ENCODE results near the gene CFAP157.
A peak's percentile ranks its signal among the peaks of the same experiment; 100 is the strongest.

CFAP157 gene

DNA sequence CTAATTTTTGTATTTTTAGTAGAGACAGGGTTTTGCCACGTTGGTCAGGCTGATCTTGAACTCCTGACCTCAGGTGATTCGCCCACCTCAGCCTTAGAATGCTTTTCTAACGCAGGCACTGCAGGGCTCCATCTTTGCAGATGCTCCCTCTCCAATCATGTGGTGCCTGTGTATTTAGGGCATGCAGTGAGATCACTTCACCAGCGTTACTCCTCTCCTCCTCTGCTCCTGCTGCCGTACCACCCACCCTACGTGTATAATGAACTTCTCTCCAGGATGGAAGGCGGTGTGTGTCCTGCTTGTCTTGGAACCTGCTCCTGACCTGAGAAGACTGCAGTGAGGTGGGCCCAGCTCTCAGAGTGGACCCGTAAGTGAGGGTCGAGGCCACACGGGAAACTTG lies 13.6 kb upstream of the CFAP157 start:
- no peak for DNase-seq (ENCODE audit: low spot score)

GRCh38 chr9:127693697-127694096 lies 13.1 kb upstream of the CFAP157 start:
- no peak for DNase-seq (ENCODE audit: low spot score)

DNA sequence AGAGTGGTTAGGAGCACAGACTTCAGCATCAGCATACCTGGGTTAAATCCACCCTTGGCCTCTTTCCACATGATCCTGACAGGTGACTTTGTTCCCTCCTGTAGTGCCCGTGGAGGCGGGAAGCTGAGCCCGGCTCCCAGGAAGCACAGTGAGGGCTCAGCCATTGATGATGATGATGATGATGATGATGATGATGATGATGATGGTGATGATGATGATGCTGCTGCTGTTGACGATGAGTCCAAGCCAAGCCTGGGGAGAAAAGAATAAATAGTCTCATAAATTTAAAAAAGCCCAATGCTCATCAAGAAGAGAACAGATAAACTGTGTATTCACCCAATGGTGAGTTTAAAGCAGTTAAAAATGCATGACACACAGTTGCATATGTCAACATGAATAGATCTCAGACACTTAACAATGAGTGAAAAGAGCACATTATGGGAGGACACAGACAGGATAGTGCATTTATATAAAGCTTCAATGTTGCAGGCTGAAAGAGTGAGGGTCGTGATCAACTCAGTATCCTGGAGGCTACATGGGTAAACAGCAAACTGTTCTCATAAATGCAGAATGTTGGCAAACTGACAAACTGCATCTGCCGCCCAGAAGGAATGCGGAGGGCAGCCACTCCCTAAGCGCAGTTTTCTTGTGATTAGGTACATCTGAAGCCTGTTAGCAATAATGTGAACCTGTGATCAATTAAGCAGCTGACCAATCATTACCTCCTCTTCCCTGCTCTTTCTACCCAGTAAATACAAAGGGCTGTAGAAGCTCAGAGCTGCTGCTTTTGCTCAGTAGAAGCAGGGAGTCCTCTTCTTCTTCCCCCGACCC lies 11.7 kb upstream of the CFAP157 start:
- DNase-seq (ENCODE audit: low spot score) = no peak

DNA sequence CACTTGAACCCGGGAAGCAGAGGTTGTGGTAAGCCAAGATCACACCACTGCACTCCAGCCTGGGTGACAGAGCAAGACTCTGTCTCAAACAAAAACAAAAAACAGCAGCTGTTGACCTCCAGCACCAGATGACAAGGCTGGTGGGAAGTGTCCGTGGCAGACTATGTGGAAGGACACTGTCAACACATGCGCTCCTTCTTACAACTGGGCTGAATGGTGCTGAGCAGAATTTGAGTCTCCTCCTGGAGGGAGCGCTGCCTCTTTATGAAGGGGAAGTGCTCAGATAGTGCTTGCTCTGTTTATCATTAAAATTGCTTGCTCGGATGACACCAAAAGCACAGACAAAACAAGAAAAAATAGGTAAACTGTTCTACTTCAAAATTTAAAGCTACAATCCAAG lies 9.2 kb upstream of the CFAP157 start:
- DNase-seq (ENCODE audit: low spot score) = no peak

DNA sequence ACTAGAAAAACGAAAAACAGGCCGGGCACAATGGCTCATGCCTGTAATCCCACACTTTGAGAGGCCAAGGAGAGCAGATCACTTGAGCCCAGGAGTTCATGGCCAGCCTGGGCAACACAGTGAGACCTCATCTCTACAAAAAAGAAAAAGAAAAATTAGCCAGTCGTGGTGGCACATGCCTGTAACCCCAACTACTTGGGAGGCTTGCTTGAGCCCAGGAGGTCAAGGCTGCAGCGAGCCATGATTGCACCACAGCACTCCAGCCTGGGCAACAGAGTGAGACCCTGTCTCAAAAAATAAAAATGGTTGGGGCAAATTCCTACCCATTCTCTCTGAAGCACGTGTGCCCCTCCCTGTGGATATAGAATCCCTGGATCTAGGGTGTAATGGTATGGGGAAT lies 8.4 kb upstream of the CFAP157 start:
- DNase-seq (ENCODE audit: low spot score) = no peak

- peak; percentile 98 for DNase-seq (ENCODE audit: low spot score)
Measured at GRCh38 chr9:127698985-127699670, 7.7 kb upstream of the CFAP157 start.

- DNase-seq (ENCODE audit: low spot score) = no peak
Measured at GRCh38 chr9:127700140-127700539, 6.6 kb upstream of the CFAP157 start.

DNA sequence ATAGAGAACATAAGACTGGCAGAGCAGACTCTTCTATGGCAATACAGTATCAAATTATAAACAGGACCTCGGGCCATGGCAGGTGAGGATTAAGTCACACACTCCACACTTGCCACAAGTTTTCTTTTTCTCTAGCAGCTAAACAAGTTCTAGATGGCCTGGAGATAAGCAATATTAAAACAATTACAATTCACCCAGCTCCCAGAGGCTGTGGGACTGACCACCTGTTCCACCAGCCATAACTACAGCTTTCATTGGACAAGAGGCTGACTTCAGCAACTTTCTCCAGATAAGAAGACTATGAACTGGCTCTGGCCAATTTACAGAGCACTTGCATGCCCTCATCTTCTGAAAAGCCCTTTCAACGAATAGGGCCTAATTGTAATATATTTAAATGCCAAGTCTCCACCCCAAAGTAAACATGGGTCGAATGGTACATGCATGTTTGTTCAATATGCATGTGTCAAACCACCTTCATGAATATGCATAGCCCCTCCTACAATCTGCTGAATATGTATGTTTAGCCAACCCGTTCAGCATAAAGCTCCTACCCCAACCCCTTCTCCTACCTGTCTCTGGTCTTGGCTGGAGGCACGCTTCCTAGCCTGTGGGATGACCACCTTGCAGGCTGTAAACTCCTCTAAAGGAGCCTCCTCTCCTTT lies 6.1 kb upstream of the CFAP157 start:
- no peak for DNase-seq (ENCODE audit: low spot score)

DNA sequence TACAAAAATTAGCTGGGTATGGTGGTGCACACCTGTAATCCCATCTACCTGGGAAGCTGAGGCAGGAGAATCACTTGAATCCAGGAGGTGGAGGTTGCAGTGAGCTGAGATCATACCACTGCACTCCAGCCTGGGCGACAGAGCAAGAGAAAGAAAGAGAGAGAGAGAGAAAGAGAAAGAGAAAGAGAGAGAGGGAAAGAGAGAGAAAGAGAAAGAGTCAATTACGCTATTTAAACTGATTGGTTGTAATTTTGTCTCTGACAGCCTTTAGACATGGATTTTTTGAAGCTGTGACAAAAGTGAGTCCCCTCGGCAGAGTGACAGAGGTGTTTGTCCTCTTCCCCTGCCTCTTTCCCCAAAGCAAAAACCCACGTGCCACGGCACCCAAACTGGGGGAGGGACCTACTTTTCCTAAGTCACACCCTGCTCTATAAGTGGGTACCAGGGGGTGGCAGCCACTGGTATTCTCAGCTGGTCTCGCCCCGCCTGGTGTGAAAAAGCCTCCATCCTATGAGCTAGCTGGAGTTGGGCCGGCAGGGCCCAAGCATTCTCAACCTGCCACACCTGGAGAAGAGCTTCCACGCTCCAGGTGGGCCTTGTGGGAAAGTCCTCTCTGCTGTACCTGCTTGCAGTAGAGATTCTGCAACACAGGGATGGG lies 3.4 kb upstream of the CFAP157 start:
- DNase-seq (ENCODE audit: low spot score) = no peak

DNA sequence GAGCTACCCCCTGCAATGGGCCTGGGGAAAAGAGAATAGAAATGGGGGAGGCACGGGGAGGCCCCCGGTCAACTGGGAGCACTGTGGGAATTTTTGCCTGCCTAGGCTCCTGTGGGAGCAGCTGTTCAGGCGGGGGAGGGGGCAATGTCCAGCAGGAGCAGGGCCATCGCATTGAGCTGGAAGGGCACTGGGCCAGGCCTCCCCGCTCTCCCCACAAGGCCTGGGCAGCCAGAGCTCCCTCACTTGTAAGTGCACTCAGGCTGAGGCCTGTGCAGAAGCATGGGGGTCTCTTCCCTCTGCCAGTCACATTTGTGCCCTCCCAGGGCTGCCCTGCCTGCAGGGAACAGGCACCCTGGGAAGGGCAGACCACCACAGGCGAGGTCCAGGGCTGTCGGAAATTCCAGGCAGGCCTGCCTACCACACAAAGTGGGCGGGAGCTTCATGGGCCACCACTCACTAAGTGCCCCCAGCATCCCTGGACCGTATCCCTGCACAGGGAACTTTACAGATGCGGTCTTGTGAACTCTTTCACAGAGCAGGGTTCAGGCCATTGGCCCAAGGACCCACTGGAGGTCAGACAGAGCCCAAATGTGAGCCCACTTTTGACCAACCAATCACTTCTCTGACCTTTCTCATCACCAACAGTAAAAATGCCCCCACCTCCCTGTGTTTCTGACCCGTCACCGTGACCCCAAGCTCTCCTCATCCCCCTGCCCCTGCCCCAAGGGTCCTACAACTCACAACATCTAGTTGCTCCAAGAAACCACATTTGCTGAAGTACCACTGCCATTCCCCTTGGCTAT lies 1.0 kb upstream of the CFAP157 start:
- DNase-seq (ENCODE audit: low spot score) = no peak

GRCh38 chr9:127707766-127708165 lies 978 bp downstream of the CFAP157 start:
- DNase-seq (ENCODE audit: low spot score) = no peak

DNA sequence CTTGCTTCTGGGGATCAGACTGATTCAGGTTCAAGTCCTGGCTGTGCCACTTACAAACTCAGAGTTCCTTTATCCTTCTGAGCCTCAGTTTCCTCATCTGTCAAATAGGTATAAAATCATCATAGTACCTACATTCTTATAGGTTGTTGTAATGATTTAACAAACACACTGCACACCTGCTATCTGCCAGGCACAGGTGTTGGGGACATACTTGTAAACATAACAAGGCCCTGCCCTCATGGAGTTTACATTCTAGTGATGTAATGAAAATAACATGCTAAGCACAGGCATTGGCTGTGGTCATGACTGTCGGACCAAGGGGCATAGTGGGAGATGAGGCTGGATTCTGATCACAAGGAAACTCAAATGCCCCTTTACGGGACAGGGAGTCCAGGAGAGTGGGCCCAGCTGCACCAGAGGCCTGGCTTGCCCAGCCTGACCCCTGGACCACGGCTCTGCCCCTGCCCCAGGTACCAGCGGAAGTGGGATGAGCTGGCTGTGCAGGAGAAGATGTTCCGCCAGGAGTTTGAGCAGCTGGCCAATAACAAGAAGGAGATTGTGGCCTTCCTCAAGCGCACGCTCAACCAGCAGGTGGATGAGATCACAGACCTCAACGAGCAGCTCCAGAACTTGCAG lies 2.3 kb downstream of the CFAP157 start:
- DNase-seq (ENCODE audit: low spot score) = no peak

- DNase-seq (ENCODE audit: low spot score) = no peak
Measured at GRCh38 chr9:127710204-127710783, 3.5 kb downstream of the CFAP157 start.

- no peak for DNase-seq (ENCODE audit: low spot score)
Measured at GRCh38 chr9:127711226-127711701, 4.5 kb downstream of the CFAP157 start.

DNA sequence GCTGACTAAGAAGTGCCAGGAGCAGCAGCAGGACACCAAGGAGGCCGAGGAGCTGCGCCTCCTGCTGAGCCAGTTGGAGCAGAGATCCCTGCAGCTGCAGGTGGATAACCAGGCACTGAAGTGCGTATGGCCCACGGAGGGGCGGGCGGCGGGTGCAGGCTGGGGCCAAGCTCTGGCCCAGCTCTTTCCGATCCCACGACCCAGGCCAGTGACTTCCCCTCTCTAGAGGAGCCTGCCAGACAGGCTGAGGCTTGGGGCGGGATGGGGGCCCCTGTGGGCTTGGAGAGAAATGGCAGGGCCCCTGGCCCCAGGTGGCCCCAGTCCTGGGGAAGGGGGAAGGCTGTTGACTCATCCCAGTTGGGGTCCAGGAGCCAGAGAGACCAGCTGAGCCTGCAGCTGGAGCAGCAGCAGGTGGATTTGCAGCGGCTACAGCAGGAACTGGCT lies 5.1 kb downstream of the CFAP157 start:
- no peak for DNase-seq (ENCODE audit: low spot score)

DNA sequence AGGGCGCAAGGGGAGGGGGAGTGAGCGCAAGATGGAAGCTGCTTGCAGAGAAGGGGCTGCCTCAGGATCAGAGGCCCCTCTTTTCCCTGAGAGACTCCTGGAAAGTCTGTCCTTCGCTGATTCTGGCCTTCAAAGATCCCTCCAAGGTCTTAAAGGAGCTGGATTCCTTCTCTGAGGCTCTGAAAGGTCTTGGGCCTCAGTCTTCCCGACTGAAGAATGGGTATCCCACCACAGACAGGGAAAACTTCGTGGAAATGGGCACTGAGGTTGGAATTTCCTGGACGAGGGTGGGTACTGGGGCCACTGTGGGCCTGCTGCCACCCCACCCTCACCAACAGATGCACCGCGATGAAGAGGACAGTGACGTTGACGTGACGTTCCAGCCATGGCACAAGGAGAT lies 5.6 kb downstream of the CFAP157 start:
- no peak for DNase-seq (ENCODE audit: low spot score)

DNA sequence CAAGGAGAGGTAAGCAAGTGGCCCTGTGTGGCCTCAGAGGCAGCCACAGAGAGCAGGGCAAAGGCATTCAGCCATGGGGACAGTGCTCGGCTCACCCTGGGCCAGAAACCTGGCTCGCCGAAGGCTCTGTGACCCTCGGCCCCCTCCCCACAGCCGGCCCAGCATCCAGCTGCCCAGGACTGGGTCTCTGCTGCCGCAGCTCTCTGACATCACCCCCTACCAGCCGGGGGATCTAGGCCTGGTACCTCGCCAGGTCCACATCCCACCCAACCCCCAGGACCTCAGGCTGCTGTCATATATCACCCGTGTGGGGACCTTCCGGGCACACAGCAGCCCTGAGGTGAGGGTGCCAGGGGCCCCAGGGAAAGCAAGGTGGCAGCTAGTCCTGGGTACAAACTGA lies 6.1 kb downstream of the CFAP157 start:
- no peak for DNase-seq (ENCODE audit: low spot score)

DNA sequence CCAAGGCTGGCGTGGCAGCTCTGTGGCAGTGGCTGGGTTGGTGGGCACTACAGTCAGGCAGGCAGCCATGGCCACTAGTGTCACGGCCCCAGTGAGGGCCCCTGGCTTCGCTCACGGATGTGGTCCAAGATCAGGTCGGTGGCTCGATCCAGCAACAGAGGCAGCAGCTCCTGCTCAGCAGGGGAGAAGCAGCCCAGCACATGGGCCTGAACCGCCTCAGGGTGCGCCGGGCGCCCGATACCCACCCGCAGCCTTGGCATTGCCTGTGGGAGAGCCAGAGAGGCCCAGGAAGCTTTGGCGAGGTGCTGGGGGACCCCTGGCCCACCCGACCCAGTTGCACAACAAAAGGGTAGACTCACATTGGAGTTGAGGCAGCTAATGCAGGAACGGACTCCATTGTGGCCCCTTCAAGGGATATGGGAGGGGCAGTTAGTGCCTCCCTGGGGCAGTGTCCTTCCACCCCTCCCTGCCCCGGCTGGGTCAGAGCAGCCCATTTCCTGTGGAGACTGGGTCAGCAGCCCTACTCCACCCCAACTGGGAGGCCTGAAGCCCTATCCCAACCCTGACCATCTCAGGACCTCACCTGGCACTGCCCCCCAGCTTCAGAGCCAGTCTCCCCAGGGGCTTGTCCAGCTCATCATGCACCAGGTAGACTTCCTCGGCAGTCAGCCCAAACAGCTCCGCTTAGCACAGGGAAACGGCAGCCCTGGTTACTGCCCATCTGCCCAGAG lies 7.4 kb downstream of the CFAP157 start:
- no peak for DNase-seq (ENCODE audit: low spot score)

- no peak for DNase-seq (ENCODE audit: low spot score)
Measured at GRCh38 chr9:127714951-127715469, 8.2 kb downstream of the CFAP157 start.
